HL-60 (cell line): ENCODE data around the gene VWC2.

ENCODE experiments used
- DNase-seq, 2 experiments: peaks; one replicate each; pipeline ENCODE4 v3.0.0-alpha.2; 2010 to 2020; ENCODE audit warnings: low read depth in 1 of 2, low spot score in 1 of 2
- H3K27ac ChIP-seq: fragments of 250-450 bp; sonication (Bioruptor Pico); replicated peaks from 2 replicates; pipeline ENCODE4 v1.5.1; 2020; ENCODE audit warnings: mild to moderate bottlenecking, moderate library complexity
- H3K27me3 ChIP-seq: fragments of 250-450 bp; sonication (Bioruptor Pico); 2 replicates; pipeline ENCODE4 v1.5.1; 2021; ENCODE audit warnings: mild to moderate bottlenecking, moderate library complexity; ENCODE audit not compliant: insufficient read depth, poor library complexity, severe bottlenecking
- H3K4me3 ChIP-seq: replicated peaks from 2 replicates; pipeline ENCODE4 v1.5.1; 2011; ENCODE audit warnings: mild to moderate bottlenecking, control low read depth, low read length; ENCODE audit not compliant: insufficient read depth
- CTCF ChIP-seq: IDR thresholded peaks from one replicate; pipeline ENCODE4 v1.5.1; 2011; ENCODE audit warnings: low read length, control low read depth, inconsistent platforms; ENCODE audit not compliant: insufficient read depth
- GABPA ChIP-seq: IDR thresholded peaks from 2 replicates; pipeline ENCODE4 v1.6.1; 2012; ENCODE audit warnings: low read depth
- POLR2AphosphoS5 ChIP-seq: IDR thresholded peaks from 2 replicates; pipeline ENCODE4 v1.6.1; 2012; ENCODE audit warnings: low read depth
- REST ChIP-seq: IDR thresholded peaks from 2 replicates; pipeline ENCODE4 v1.6.1; 2012; ENCODE audit warnings: low read depth; ENCODE audit not compliant: insufficient replicate concordance
- SPI1 ChIP-seq: IDR thresholded peaks from 2 replicates; pipeline ENCODE4 v1.6.1; 2012; ENCODE audit warnings: low read depth, mild to moderate bottlenecking, borderline replicate concordance

VWC2 gene

GRCh38 chr7:49893131-49893530 lies 119.7 kb downstream of the VWC2 start:
- TF ChIP-seq POLR2AphosphoS5: no peak
- TF ChIP-seq CTCF: no peak
- no peak for TF ChIP-seq GABPA
- TF ChIP-seq REST: no peak
- TF ChIP-seq SPI1: no peak
- no peak for DNase-seq
- Histone ChIP-seq H3K27ac (no peak overlapping the region), H3K4me3 (no peak overlapping the region), H3K27me3 (no peaks in the 10 kb centered on the region)

- Histone ChIP-seq H3K27ac (no peak overlapping the region), H3K27me3 (no peaks in the 10 kb centered on the region), H3K4me3 (no peak overlapping the region)
- no peak for DNase-seq
- TF ChIP-seq CTCF: no peak
- TF ChIP-seq REST: no peak
- TF ChIP-seq POLR2AphosphoS5: no peak
- no peak for TF ChIP-seq SPI1
- TF ChIP-seq GABPA: no peak
Observed at GRCh38 chr7:49894543-49894942, 121.1 kb downstream of the VWC2 start.

- Histone ChIP-seq H3K27me3 (no peaks in the 10 kb centered on the region), H3K4me3 (no peak overlapping the region), H3K27ac (no peak overlapping the region)
- DNase-seq: no peak
- TF ChIP-seq SPI1 (no peak), POLR2AphosphoS5 (no peak), GABPA (no peak), REST (no peak), CTCF (no peak)
Observed at GRCh38 chr7:49911909-49912308, 138.5 kb downstream of the VWC2 start.
